ENCODE measurements around the gene UBE3C.

GRCh38 chr7:157309988-157310668 lies 171.4 kb downstream of the UBE3C start:
- TF ChIP-seq CTCF (IDR thresholded peaks at IDR 0.05; ENCODE audit: low read length) = no peak
- TF ChIP-seq EZH2 (IDR thresholded peaks at IDR 0.05; ENCODE audit: borderline replicate concordance, low read length) = no peak

Data from OCI-LY1 (cell line).